ENCODE measurements around the gene FGGY.

Gene FGGY

GRCh38 chr1:59345221-59345620 is 48.3 kb downstream of the FGGY start (continued):
- TF ChIP-seq HOXA7 (CRISPR knock-in tag; IDR thresholded peaks at IDR 0.05; ENCODE audit: borderline replicate concordance), result no peak
- no peak for TF ChIP-seq ZBTB21 (tag by site-specific recombination; IDR thresholded peaks at IDR 0.05)
- no peak for TF ChIP-seq ZNF488 (tag by site-specific recombination; IDR thresholded peaks at IDR 0.05)
- no peak for TF ChIP-seq ZNF175 (tag by site-specific recombination; IDR thresholded peaks at IDR 0.05)
- no peak for TF ChIP-seq ZNF837 (tag by site-specific recombination; IDR thresholded peaks at IDR 0.05)
- no peak for TF ChIP-seq SALL2 (tag by site-specific recombination; IDR thresholded peaks at IDR 0.05; ENCODE audit: borderline replicate concordance)
- TF ChIP-seq KLF8 (tag by site-specific recombination; IDR thresholded peaks at IDR 0.05), result no peak

- H3K27ac ChIP-seq (ENCODE audit: extremely low read depth, low read depth, low read length), result no peak overlapping the region
- ChIA-PET CTCF (no interaction called here), POLR2A (no interaction called here)
Measured at GRCh38 chr1:59346429-59346828, 49.5 kb downstream of the FGGY start.

GRCh38 chr1:59349101-59349500 is 52.2 kb downstream of the FGGY start:
- Histone ChIP-seq H3K4me1 (ENCODE audit: control insufficient read depth, insufficient read depth, low read length) (no peaks in the 10 kb centered on the region), H3K27ac (ENCODE audit: extremely low read depth, low read depth, low read length) (no peak overlapping the region), H3K9me3 (ENCODE audit: control insufficient read depth, insufficient read depth, low read depth, low read length) (no peaks in the 10 kb centered on the region), H3K36me3 (ENCODE audit: control insufficient read depth in 2 of 2, insufficient read depth in 1 of 2, low read length in 2 of 2) (no peaks in the 10 kb centered on the region), H3K4me3 (ENCODE audit: low read depth, low read length) (no peak overlapping the region)
- TF ChIP-seq SCRT1 (tag by site-specific recombination; IDR thresholded peaks at IDR 0.05; ENCODE audit: borderline replicate concordance) (peak; percentile 81; the same call in 1 of the 2 replicates), FEZF1 (tag by site-specific recombination; IDR thresholded peaks at IDR 0.05) (no peak), SCRT2 (tag by site-specific recombination; IDR thresholded peaks at IDR 0.05) (peak; percentile 69)
- ChIA-PET POLR2A (no interaction called here), CTCF (no interaction called here)

More at GRCh38 chr1:59346429-59346828, 49.5 kb downstream of the FGGY start:
- TF ChIP-seq ZNF792 (tag by site-specific recombination; IDR thresholded peaks at IDR 0.05) (no peak), ZNF514 (tag by site-specific recombination; IDR thresholded peaks at IDR 0.05) (no peak), BCL11A (tag by site-specific recombination; IDR thresholded peaks at IDR 0.05; ENCODE audit: low read depth) (no peak), ZNF214 (tag by site-specific recombination; IDR thresholded peaks at IDR 0.05; ENCODE audit: borderline replicate concordance) (no peak)
- no peaks in the 10 kb centered on the region for H3K36me3 ChIP-seq (ENCODE audit: control insufficient read depth in 2 of 2, insufficient read depth in 1 of 2, low read length in 2 of 2)
- H3K4me1 ChIP-seq (ENCODE audit: control insufficient read depth, insufficient read depth, low read length), result no peaks in the 10 kb centered on the region
- no peaks in the 10 kb centered on the region for H3K9me3 ChIP-seq (ENCODE audit: control insufficient read depth, insufficient read depth, low read depth, low read length)
- H3K4me3 ChIP-seq (ENCODE audit: low read depth, low read length), result no peak overlapping the region

- Histone ChIP-seq H3K27ac (ENCODE audit: extremely low read depth, low read depth, low read length) (no peak overlapping the region), H3K4me3 (ENCODE audit: low read depth, low read length) (no peak overlapping the region), H3K4me1 (ENCODE audit: control insufficient read depth, insufficient read depth, low read length) (no peaks in the 10 kb centered on the region), H3K9me3 (ENCODE audit: control insufficient read depth, insufficient read depth, low read depth, low read length) (no peaks in the 10 kb centered on the region), H3K36me3 (ENCODE audit: control insufficient read depth in 2 of 2, insufficient read depth in 1 of 2, low read length in 2 of 2) (no peaks in the 10 kb centered on the region)
- ChIA-PET POLR2A (no interaction called here), CTCF (no interaction called here)
- TF ChIP-seq ZNF513 (tag by site-specific recombination; IDR thresholded peaks at IDR 0.05) (no peak), ATF2 (tag by site-specific recombination; IDR thresholded peaks at IDR 0.05; ENCODE audit: low read depth) (peak; percentile 45; the same call in 1 of the 2 replicates), ZNF580 (tag by site-specific recombination; IDR thresholded peaks at IDR 0.05) (no peak), BCL11B (tag by site-specific recombination; IDR thresholded peaks at IDR 0.05; ENCODE audit: low read depth) (no peak), ZNF548 (tag by site-specific recombination; IDR thresholded peaks at IDR 0.05) (no peak), ZNF776 (tag by site-specific recombination; IDR thresholded peaks at IDR 0.05; ENCODE audit: borderline replicate concordance) (no peak), ZNF585B (tag by site-specific recombination; IDR thresholded peaks at IDR 0.05) (peak; percentile 40; the same call in 1 of the 2 replicates)
Measured at GRCh38 chr1:59350521-59350920, 53.6 kb downstream of the FGGY start.

Measured in HEK293 (cell line).